IMR-90 (cell line): ENCODE results near the gene PPARG. TPM values are rescaled to one million over a fixed set of nuclear protein-coding genes. Genes with fewer than 3 reads are reported as not detected.

ENCODE experiments used
- ATAC-seq: fragments of 200-7000 bp; cut with Tn5 transposase; 2 replicates; pipeline ENCODE4 v1.9.1; 2020; ENCODE audit warnings: low read depth, mild to moderate bottlenecking, moderate library complexity
- BruUV-seq: library from RNA; stranded (reverse); fragments of 400-500 nt; replicated peaks from 2 replicates; lab custom pipeline; 2021; lab: Mats Ljungman, UMichigan
- CTCF ChIA-PET: fragments of 300-600 bp; formaldehyde crosslinking; extraction: SDS; loops from one replicate; lab custom pipeline; 2021; ENCODE audit warnings: antibody characterized with exemption; lab: Yijun Ruan, JAX
- POLR2A ChIA-PET: fragments of 300-600 bp; sonication (Branson Sonifier 250); formaldehyde crosslinking; loops from one replicate; lab custom pipeline; 2022; ENCODE audit warnings: antibody characterized with exemption; ENCODE audit not compliant: unreplicated experiment; lab: Charles Lee
- DNase-seq: peaks from one replicate; pipeline ENCODE4 v3.0.0; 2013
- H2AFZ ChIP-seq: replicated peaks from 2 replicates; pipeline ENCODE3; 2013; ENCODE audit warnings: low read length, mild to moderate bottlenecking; ENCODE audit not compliant: poor library complexity
- H2AK5ac ChIP-seq: 2 replicates; pipeline ENCODE4 v1.6.1; 2013; ENCODE audit warnings: low read depth, low read length, inconsistent platforms
- H2AK9ac ChIP-seq: replicated peaks from 2 replicates; pipeline ENCODE3; 2013; ENCODE audit warnings: mild to moderate bottlenecking, low read depth, low read length, moderate library complexity; ENCODE audit not compliant: poor library complexity
- H2BK120ac ChIP-seq: 2 replicates; pipeline ENCODE4 v1.6.1; 2013; ENCODE audit warnings: low read depth, low read length, inconsistent platforms
- H2BK15ac ChIP-seq: 3 replicates; pipeline ENCODE4 v1.6.1; 2013; ENCODE audit warnings: low read depth, low read length, inconsistent platforms
- H2BK20ac ChIP-seq: 2 replicates; pipeline ENCODE4 v1.6.1; 2013; ENCODE audit warnings: low read depth, mild to moderate bottlenecking, inconsistent platforms, low read length, moderate library complexity
- H2BK5ac ChIP-seq: 2 replicates; pipeline ENCODE4 v1.6.1; 2013; ENCODE audit warnings: mild to moderate bottlenecking, low read depth, low read length, inconsistent platforms; ENCODE audit not compliant: poor library complexity, severe bottlenecking
- H3K14ac ChIP-seq: replicated peaks from 2 replicates; pipeline ENCODE4 v1.6.1; 2013; ENCODE audit warnings: low read depth, low read length, inconsistent platforms
- H3K18ac ChIP-seq: 2 replicates; pipeline ENCODE4 v1.6.1; 2013; ENCODE audit warnings: low read depth, low read length, control low read depth
- H3K23ac ChIP-seq: 2 replicates; pipeline ENCODE4 v1.6.1; 2013; ENCODE audit warnings: low read depth, low read length, inconsistent platforms
- H3K27ac ChIP-seq: 2 replicates; pipeline ENCODE4 v1.5.1; 2013; ENCODE audit warnings: mild to moderate bottlenecking, control low read depth, low read length; ENCODE audit not compliant: insufficient read depth
- H3K27me3 ChIP-seq: 2 replicates; pipeline ENCODE4 v1.6.1; 2013; ENCODE audit warnings: low read length; ENCODE audit not compliant: control insufficient read depth, insufficient read depth
- H3K36me3 ChIP-seq: 2 replicates; pipeline ENCODE4 v1.6.1; 2013; ENCODE audit warnings: low read length, mixed read lengths; ENCODE audit not compliant: control insufficient read depth, insufficient read depth
- H3K4ac ChIP-seq: 2 replicates; pipeline ENCODE4 v1.6.1; 2013; ENCODE audit warnings: low read depth, low read length, inconsistent platforms
- H3K4me1 ChIP-seq: 2 replicates; pipeline ENCODE4 v1.6.1; 2013; ENCODE audit warnings: low read length, mixed read lengths; ENCODE audit not compliant: control insufficient read depth, insufficient read depth
- H3K4me2 ChIP-seq: 2 replicates; pipeline ENCODE4 v1.6.1; 2013; ENCODE audit warnings: low read depth, mild to moderate bottlenecking, control low read depth, low read length, moderate library complexity
- H3K4me3 ChIP-seq: 2 replicates; pipeline ENCODE4 v1.5.1; 2013; ENCODE audit warnings: low read depth, mild to moderate bottlenecking, control low read depth, low read length, moderate library complexity; ENCODE audit not compliant: insufficient read depth
- H3K56ac ChIP-seq: 2 replicates; pipeline ENCODE4 v1.6.1; 2013; ENCODE audit warnings: low read length, inconsistent platforms; ENCODE audit not compliant: insufficient read depth; ENCODE audit errors: extremely low read depth
- H3K79me1 ChIP-seq, 2 experiments: 2 replicates each; pipeline ENCODE4 v1.6.1; 2013; ENCODE audit warnings: low read length in 2 of 2, inconsistent platforms in 1 of 2, low read depth in 1 of 2
- H3K9ac ChIP-seq: 2 replicates; pipeline ENCODE4 v1.6.1; 2013; ENCODE audit warnings: low read depth, low read length, control low read depth
- H3K9me1 ChIP-seq: 2 replicates; pipeline ENCODE4 v1.6.1; 2013; ENCODE audit warnings: low read length, inconsistent platforms; ENCODE audit not compliant: insufficient read depth
- H3K9me3 ChIP-seq: 2 replicates; pipeline ENCODE4 v1.6.1; 2013; ENCODE audit warnings: low read length; ENCODE audit not compliant: control insufficient read depth, insufficient read depth
- H4K20me1 ChIP-seq: 2 replicates; pipeline ENCODE4 v1.6.1; 2013; ENCODE audit warnings: low read length, inconsistent platforms; ENCODE audit not compliant: insufficient read depth
- H4K5ac ChIP-seq: 2 replicates; pipeline ENCODE4 v1.6.1; 2013; ENCODE audit warnings: mild to moderate bottlenecking, low read depth, low read length, control low read depth
- H4K8ac ChIP-seq, 2 experiments: 2 replicates each; pipeline ENCODE4 v1.6.1; 2013; ENCODE audit warnings: low read depth in 2 of 2, low read length in 2 of 2, control low read depth in 1 of 2, inconsistent platforms in 1 of 2
- H4K91ac ChIP-seq: 2 replicates; pipeline ENCODE4 v1.6.1; 2013; ENCODE audit warnings: low read depth, low read length, inconsistent platforms; ENCODE audit not compliant: insufficient read depth
- BHLHE40 ChIP-seq: fragments of 150-350 bp; IDR thresholded peaks from 2 replicates; pipeline ENCODE4 v1.6.1; 2016; ENCODE audit warnings: mild to moderate bottlenecking, low read depth, low read length
- CHD1 ChIP-seq: IDR thresholded peaks from 2 replicates; pipeline ENCODE4 v1.6.1; 2012; ENCODE audit warnings: low read depth, low read length, improper control_type of control experiment
- FOS ChIP-seq: fragments of 150-350 bp; IDR thresholded peaks from 2 replicates; pipeline ENCODE4 v1.6.1; 2016; ENCODE audit warnings: low read depth, low read length
- MAFK ChIP-seq: IDR thresholded peaks from 2 replicates; pipeline ENCODE4 v1.6.1; 2012; ENCODE audit warnings: low read depth, low read length, improper control_type of control experiment
- MAZ ChIP-seq: IDR thresholded peaks from 2 replicates; pipeline ENCODE4 v1.6.1; 2012; ENCODE audit warnings: low read depth, mild to moderate bottlenecking, low read length, improper control_type of control experiment, moderate library complexity, borderline replicate concordance
- MXI1 ChIP-seq: IDR thresholded peaks from 2 replicates; pipeline ENCODE4 v1.6.1; 2012; ENCODE audit warnings: low read depth, mild to moderate bottlenecking, low read length, moderate library complexity, borderline replicate concordance
- POLR2A ChIP-seq: IDR thresholded peaks from 2 replicates; pipeline ENCODE4 v1.6.1; 2012; ENCODE audit warnings: mild to moderate bottlenecking, low read depth, low read length
- RAD21 ChIP-seq: IDR thresholded peaks from 2 replicates; pipeline ENCODE4 v1.6.1; 2012; ENCODE audit warnings: low read length, improper control_type of control experiment
- RCOR1 ChIP-seq: IDR thresholded peaks from 2 replicates; pipeline ENCODE4 v1.6.1; 2012; ENCODE audit warnings: mild to moderate bottlenecking, low read length, improper control_type of control experiment; ENCODE audit not compliant: insufficient replicate concordance
- RFX5 ChIP-seq: IDR thresholded peaks from 2 replicates; pipeline ENCODE4 v1.8.0; 2012; ENCODE audit warnings: low read depth, mild to moderate bottlenecking, low read length, moderate library complexity
- WGBS, 2 experiments: methylation state at CpG; one replicate each; pipeline versions ENCODE4 v1.1.5 to v1.1.7; 2013; ENCODE audit warnings: missing lambda C conversion rate in 2 of 2; ENCODE audit not compliant: insufficient read length in 1 of 2; ENCODE audit errors: extremely low coverage in 2 of 2; 5-methylcytosine and 5-hydroxymethylcytosine counted together
- dilution Hi-C: fragments of 300-500 bp; cut with HindIII; formaldehyde crosslinking; loops from one replicate; pipeline ENCODE4 v1.14.3; 2018; ENCODE audit warnings: low sequenced_read_pairs; ENCODE audit not compliant: unreplicated experiment
- in situ Hi-C: fragments of 300-500 bp; cut with MboI; formaldehyde crosslinking; loops from 3 replicates; pipeline ENCODE4 v1.14.3; 2019; ENCODE audit warnings: low sequenced_read_pairs, inconsistent platforms, mixed read lengths
- intact Hi-C: fragments of 100-400 bp; cut with micrococcal nuclease; formaldehyde crosslinking; loops from 2 replicates; pipeline ENCODE4 v1.10.0; 2022
- polyA plus RNA-seq, 3 experiments: library from polyadenylated mRNA; depleted of rRNA; stranded (reverse); fragments of >200 nt; gene quantifications; 2 replicates each; pipeline ENCODE4 v1.2.3, GENCODE V29; 2012; ENCODE audit warnings: low replicate concordance in 1 of 3
- total RNA-seq: library from RNA; depleted of rRNA; stranded (reverse); fragments of >200 nt; gene quantifications from 2 replicates; pipeline ENCODE4 v1.2.3, GENCODE V29; 2012
- TF ChIP-seq, protein P1 (sequence below): fragments of 150-350 bp; IDR thresholded peaks from 2 replicates; pipeline ENCODE4 v1.6.1; 2016; ENCODE audit warnings: low read depth, mild to moderate bottlenecking, low read length, moderate library complexity, borderline replicate concordance

PPARG gene
- total and polyA plus RNA-seq, 2 of the 4 experiments (the other 2 are of a cell fraction), result 11.2 to 23.8 TPM

DNA sequence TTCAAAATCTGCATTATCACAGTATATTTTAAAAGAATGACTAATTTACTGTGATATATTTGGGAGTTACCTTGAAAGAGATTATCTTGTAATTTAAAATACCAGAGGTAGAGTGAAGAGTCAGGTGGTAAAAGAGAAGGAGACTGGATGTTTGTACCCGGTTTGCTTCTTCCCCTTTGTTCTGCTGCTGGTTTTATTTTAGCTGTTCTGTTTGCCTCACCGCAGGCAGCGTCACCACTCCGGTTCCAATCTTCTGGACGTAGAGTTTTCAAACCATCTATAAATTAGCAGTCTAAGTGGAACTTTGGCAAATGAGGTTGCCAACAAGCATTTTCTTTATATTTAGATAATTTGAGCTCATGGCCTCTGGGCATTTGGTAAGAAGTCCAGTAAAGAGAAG is 38.2 kb downstream of the PPARG start:
- no peak overlapping the region for H4K91ac ChIP-seq
- no peak overlapping the region for H2BK20ac ChIP-seq
- H4K5ac ChIP-seq, result no peak overlapping the region
- H3K27ac ChIP-seq, result no peak overlapping the region
- H4K20me1 ChIP-seq, result no peaks in the 10 kb centered on the region
- H2BK5ac ChIP-seq, result no peak overlapping the region
- H4K8ac ChIP-seq, result no peak overlapping the region
- H3K9me3 ChIP-seq, result no peaks in the 10 kb centered on the region
- H3K56ac ChIP-seq, result no peak overlapping the region
- H3K36me3 ChIP-seq, result no peaks in the 10 kb centered on the region
- no peak overlapping the region for H2AFZ ChIP-seq
- H3K27me3 ChIP-seq, result no peaks in the 10 kb centered on the region
- H2AK5ac ChIP-seq, result no peak overlapping the region
- DNase-seq (no peak), ATAC-seq (no peak)
- no peak overlapping the region for H3K18ac ChIP-seq
- no CpG with 5 or more reads among the region's 5 CpGs for WGBS, 2 experiments
- no peak overlapping the region for H2AK9ac ChIP-seq
- no peaks in the 10 kb centered on the region for H3K9me1 ChIP-seq
- H3K9ac ChIP-seq, result no peak overlapping the region
- no peak overlapping the region for H2BK120ac ChIP-seq
- BruUV-seq, result no TSS peak
- H3K4ac ChIP-seq, result no peak overlapping the region
- in situ Hi-C loops, result no loop called here
- H3K4me3 ChIP-seq, result no peak overlapping the region
- peaks cover 2% of the 10 kb centered on the region; the same call in 1 of the 2 replicates for H3K4me1 ChIP-seq
- H3K4me2 ChIP-seq, result no peak overlapping the region
- dilution Hi-C loops, result no loop called here
- CTCF ChIA-PET, result no interaction called here
- intact Hi-C loops, result no loop called here
- H2BK15ac ChIP-seq, result no peak overlapping the region
- peaks cover 0 to 5% of the 10 kb centered on the region in 2 experiments; a peak in 1 of 4 replicates for H3K79me1 ChIP-seq
- TF ChIP-seq FOS (no peak), RAD21 (no peak), MXI1 (no peak), MAZ (no peak), RFX5 (no peak), MAFK (no peak), BHLHE40 (no peak), CHD1 (no peak), RCOR1 (no peak), POLR2A (no peak)
- TF ChIP-seq, protein P1, sequence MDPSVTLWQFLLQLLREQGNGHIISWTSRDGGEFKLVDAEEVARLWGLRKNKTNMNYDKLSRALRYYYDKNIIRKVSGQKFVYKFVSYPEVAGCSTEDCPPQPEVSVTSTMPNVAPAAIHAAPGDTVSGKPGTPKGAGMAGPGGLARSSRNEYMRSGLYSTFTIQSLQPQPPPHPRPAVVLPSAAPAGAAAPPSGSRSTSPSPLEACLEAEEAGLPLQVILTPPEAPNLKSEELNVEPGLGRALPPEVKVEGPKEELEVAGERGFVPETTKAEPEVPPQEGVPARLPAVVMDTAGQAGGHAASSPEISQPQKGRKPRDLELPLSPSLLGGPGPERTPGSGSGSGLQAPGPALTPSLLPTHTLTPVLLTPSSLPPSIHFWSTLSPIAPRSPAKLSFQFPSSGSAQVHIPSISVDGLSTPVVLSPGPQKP, result no peak
- H3K14ac ChIP-seq, result no peak overlapping the region
- no peak overlapping the region for H3K23ac ChIP-seq
- POLR2A ChIA-PET, result no interaction called here
